ENCODE results near the gene BFAR. TPM values are rescaled to one million over a fixed set of nuclear protein-coding genes. Genes with fewer than 3 reads are reported as not detected.
"Not testable (repeated sequence)": the region's sequence is repeated elsewhere in the genome, so short reads cannot be mapped to it uniquely, and the experiment has no call there.

BFAR gene
- polyA plus RNA-seq, 1 donor (not counting 4 experiments of a cell fraction or from before 2014, with no cell fraction given) = 92.3 TPM

DNA sequence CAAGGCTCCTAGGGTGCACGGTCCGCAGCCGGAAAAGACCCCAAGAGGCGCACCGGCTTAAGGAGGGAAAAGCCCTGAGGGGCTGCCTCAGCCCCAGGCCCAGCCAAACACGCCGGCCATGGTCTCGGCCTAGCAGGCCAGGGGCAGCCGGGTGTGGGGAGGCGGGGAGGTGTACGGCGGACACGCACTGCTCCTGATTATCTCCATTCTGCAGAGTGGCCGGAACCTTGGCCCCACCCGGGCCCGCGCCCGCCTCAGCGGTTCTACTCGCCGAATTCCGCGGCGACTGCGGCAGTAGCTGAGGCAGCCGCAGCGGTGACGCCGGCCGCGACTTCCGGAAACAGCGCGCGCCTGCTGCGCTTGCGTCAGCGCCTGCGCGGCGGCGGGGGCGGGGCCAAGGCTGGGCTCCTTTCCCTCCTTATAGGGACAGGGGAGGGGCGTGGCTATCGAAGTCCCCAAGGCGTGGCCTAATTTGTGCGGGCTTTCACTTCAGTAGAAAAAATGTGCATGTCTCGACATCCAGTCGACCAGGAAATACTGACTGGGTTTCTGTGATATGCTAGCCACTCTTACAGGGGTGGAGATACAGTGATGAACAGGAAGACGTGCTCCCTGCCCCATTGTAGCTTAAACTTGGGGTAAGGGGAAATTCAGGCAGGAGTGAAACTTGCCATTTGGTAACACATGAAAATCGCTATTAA, 2.7 kb upstream of the BFAR start, which contains the start of gene PARN:
Gene PARN (minus strand): TSS at position 342 of the 701 bp plus-strand sequence. CDS start 135 bp downstream, at position 207.
- H3K79me2 ChIP-seq (ENCODE audit: control insufficient read depth, insufficient read depth, low read length) = peaks cover 37% of the 10 kb centered on the region
- dilution Hi-C loops (cut with MboI; ENCODE audit: extremely low pct_ligation_motif_present, low sequenced_read_pairs) = no loop called here
- no peak for FAIRE-seq

DNA sequence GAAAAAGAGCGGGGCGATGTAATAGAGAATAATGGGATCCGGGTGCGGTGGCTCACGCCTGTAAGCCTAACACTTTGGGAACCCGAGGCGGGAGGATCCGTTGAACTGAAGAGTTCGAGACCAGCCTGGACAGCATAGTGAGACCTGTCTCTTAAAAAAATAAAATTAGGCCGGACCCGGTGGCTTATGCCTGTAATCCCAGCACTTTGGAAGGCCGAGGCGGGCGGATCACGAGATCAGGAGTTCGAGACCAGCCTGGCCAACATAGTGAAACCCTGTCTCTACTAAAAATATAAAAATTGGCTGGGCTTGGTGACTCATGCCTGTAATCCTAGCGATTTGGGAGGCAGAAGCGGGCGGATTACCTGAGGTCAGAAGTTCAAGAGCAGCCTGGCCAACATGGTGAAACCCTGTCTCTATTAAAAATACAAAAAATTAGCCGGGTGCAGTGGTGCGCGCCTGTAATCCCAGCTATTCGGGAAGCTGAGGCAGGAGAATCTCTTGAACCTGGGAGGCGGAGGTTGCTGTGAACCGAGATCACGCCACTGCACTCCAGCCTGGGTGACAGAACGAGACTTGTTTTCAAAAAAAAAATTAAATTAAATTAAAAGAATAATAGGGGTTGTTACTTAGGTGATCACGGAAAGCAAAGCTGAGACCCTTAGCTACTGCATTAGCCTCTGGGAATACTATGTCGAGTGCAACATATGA, 2.0 kb upstream of the BFAR start:
- Histone ChIP-seq H3K4me3 (ENCODE audit: control insufficient read depth in 2 of 3, extremely low read depth in 1 of 3, insufficient read depth in 2 of 3, low read depth in 1 of 3, low read length in 3 of 3) (peak overlapping the region in 1 of 3 experiments; percentile 91), H3K4me2 (ENCODE audit: control insufficient read depth, extremely low read depth, insufficient read depth, low read depth, low read length) (peak overlapping the region; percentile 61), H3K79me2 (ENCODE audit: control insufficient read depth, insufficient read depth, low read length) (peaks cover 44% of the 10 kb centered on the region), H3K4me1 (ENCODE audit: control insufficient read depth, extremely low read depth, insufficient read depth, low read length) (peaks cover 36% of the 10 kb centered on the region), H3K9ac (ENCODE audit: control insufficient read depth, extremely low read depth, insufficient read depth, low read length) (peak overlapping the region; percentile 96), H3K27ac (ENCODE audit: control insufficient read depth, insufficient read depth, low read length) (peak overlapping the region; percentile 90), H2AFZ (ENCODE audit: control insufficient read depth, low read length) (peak overlapping the region; percentile 58)
- H4K20me1 ChIP-seq (ENCODE audit: control insufficient read depth, extremely low read depth, insufficient read depth, low read length); FAIRE-seq; DNase-seq (ENCODE audit: low read depth, low spot score); dilution Hi-C loops (cut with MboI; ENCODE audit: extremely low pct_ligation_motif_present, low sequenced_read_pairs); H3K27me3 ChIP-seq (ENCODE audit: control insufficient read depth, extremely low read depth, insufficient read depth, low read length); H3K9me3 ChIP-seq (ENCODE audit: control insufficient read depth, low read depth, low read length); H3K36me3 ChIP-seq (ENCODE audit: control insufficient read depth in 2 of 2, extremely low read depth in 1 of 2, insufficient read depth in 2 of 2, low read length in 2 of 2); H3K9me1 ChIP-seq (ENCODE audit: control insufficient read depth, extremely low read depth, insufficient read depth, low read length): not testable (repeated sequence)

More for the DNA sequence above, 2.7 kb upstream of the BFAR start, which contains the start of gene PARN:
- peak; percentile 81 for DNase-seq (ENCODE audit: low read depth, low spot score)
- no peaks in the 10 kb centered on the region for H3K9me1 ChIP-seq (ENCODE audit: control insufficient read depth, extremely low read depth, insufficient read depth, low read length)
- peak within 1 kb of the TSS; percentile 93 for H3K4me2 ChIP-seq (ENCODE audit: control insufficient read depth, extremely low read depth, insufficient read depth, low read depth, low read length)
- peak within 1 kb of the TSS; percentile 84 to 96 (median 91) for H3K4me3 ChIP-seq (ENCODE audit: control insufficient read depth in 2 of 3, extremely low read depth in 1 of 3, insufficient read depth in 2 of 3, low read depth in 1 of 3, low read length in 3 of 3)
- H3K27me3 ChIP-seq (ENCODE audit: control insufficient read depth, extremely low read depth, insufficient read depth, low read length) = no peaks in the 10 kb centered on the region
- TF ChIP-seq, protein P1, sequence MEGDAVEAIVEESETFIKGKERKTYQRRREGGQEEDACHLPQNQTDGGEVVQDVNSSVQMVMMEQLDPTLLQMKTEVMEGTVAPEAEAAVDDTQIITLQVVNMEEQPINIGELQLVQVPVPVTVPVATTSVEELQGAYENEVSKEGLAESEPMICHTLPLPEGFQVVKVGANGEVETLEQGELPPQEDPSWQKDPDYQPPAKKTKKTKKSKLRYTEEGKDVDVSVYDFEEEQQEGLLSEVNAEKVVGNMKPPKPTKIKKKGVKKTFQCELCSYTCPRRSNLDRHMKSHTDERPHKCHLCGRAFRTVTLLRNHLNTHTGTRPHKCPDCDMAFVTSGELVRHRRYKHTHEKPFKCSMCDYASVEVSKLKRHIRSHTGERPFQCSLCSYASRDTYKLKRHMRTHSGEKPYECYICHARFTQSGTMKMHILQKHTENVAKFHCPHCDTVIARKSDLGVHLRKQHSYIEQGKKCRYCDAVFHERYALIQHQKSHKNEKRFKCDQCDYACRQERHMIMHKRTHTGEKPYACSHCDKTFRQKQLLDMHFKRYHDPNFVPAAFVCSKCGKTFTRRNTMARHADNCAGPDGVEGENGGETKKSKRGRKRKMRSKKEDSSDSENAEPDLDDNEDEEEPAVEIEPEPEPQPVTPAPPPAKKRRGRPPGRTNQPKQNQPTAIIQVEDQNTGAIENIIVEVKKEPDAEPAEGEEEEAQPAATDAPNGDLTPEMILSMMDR (optimal IDR thresholded peaks at IDR 0.05 in 1 of 3, IDR thresholded peaks at IDR 0.05 in 1 of 3, conservative IDR thresholded peaks at IDR 0.05 in 1 of 3; ENCODE audit: extremely low read depth in 1 of 3, insufficient read depth in 2 of 3, low read length in 3 of 3) = no peak
- TF ChIP-seq EZH2 (IDR thresholded peaks at IDR 0.05; ENCODE audit: low read length) = no peak
- H3K9ac ChIP-seq (ENCODE audit: control insufficient read depth, extremely low read depth, insufficient read depth, low read length) = peak within 1 kb of the TSS; percentile 96
- H3K4me1 ChIP-seq (ENCODE audit: control insufficient read depth, extremely low read depth, insufficient read depth, low read length) = peaks cover 29% of the 10 kb centered on the region
- H3K9me3 ChIP-seq (ENCODE audit: control insufficient read depth, low read depth, low read length) = no peaks in the 10 kb centered on the region
- H3K36me3 ChIP-seq (ENCODE audit: control insufficient read depth in 2 of 2, extremely low read depth in 1 of 2, insufficient read depth in 2 of 2, low read length in 2 of 2) = peaks cover 2 to 10% of the 10 kb centered on the region in 2 experiments
- no peaks in the 10 kb centered on the region for H4K20me1 ChIP-seq (ENCODE audit: control insufficient read depth, extremely low read depth, insufficient read depth, low read length)
- peak within 1 kb of the TSS; percentile 58 for H2AFZ ChIP-seq (ENCODE audit: control insufficient read depth, low read length)
- peak within 1 kb of the TSS; percentile 90 for H3K27ac ChIP-seq (ENCODE audit: control insufficient read depth, insufficient read depth, low read length)
